Measurements from ENCODE around the gene ARHGAP31.

DNA sequence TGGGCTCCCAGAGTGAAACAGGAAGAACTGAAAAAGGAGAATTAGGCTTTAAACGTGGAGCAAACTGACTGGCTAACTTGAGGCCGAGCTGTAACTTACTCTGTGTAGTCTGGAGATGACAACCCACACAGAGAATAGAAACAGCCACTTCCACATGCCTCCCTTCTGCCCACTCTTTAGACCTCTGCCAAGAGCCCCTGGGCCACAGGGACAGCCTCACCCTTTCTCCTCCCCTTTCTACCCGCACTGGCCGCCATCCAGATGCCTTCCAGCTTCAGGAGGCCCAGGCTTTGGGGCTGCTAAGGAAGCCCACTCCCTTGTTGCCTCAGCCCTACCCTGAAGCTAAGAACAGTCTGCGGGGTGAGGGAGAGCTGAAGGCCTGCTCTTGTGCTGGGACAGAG lies 6.8 kb downstream of the ARHGAP31 start:
- TF ChIP-seq, protein P1, sequence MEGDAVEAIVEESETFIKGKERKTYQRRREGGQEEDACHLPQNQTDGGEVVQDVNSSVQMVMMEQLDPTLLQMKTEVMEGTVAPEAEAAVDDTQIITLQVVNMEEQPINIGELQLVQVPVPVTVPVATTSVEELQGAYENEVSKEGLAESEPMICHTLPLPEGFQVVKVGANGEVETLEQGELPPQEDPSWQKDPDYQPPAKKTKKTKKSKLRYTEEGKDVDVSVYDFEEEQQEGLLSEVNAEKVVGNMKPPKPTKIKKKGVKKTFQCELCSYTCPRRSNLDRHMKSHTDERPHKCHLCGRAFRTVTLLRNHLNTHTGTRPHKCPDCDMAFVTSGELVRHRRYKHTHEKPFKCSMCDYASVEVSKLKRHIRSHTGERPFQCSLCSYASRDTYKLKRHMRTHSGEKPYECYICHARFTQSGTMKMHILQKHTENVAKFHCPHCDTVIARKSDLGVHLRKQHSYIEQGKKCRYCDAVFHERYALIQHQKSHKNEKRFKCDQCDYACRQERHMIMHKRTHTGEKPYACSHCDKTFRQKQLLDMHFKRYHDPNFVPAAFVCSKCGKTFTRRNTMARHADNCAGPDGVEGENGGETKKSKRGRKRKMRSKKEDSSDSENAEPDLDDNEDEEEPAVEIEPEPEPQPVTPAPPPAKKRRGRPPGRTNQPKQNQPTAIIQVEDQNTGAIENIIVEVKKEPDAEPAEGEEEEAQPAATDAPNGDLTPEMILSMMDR (conservative IDR thresholded peaks at IDR 0.05 in 1 of 2, IDR thresholded peaks at IDR 0.05 in 1 of 2; ENCODE audit: extremely low read depth in 1 of 2, insufficient read depth in 1 of 2, low read depth in 1 of 2, low read length in 2 of 2): no peak
- no peak for TF ChIP-seq EZH2 (IDR thresholded peaks at IDR 0.05; ENCODE audit: borderline replicate concordance, low read length)

Measured in mammary epithelial cell (primary cell).